Measurements from ENCODE around the gene HBA1.
"Not testable (repeated sequence)": the region's sequence is repeated elsewhere in the genome, so short reads cannot be mapped to it uniquely, and the experiment has no call there.

- not testable (repeated sequence) for TF ChIP-seq CTCF (IDR thresholded peaks at IDR 0.05; ENCODE audit: poor library complexity, severe bottlenecking); MXI1 (conservative IDR thresholded peaks at IDR 0.05; ENCODE audit: poor library complexity, severe bottlenecking); RAD21 (conservative IDR thresholded peaks at IDR 0.05); POLR2AphosphoS5 (IDR thresholded peaks at IDR 0.05); EZH2 (IDR thresholded peaks at IDR 0.05; ENCODE audit: borderline replicate concordance, insufficient read depth, low read length, poor library complexity, severe bottlenecking); REST (IDR thresholded peaks at IDR 0.05; ENCODE audit: borderline replicate concordance)
Measured at GRCh38 chr16:160242-160641, 16.2 kb upstream of the HBA1 start.

All from neural cell (in vitro differentiated cells).